H1 (cell line): ENCODE measurements around the gene TVP23B. TPM values are rescaled to one million over a fixed set of nuclear protein-coding genes. Genes with fewer than 3 reads are reported as not detected.
"Not testable (repeated sequence)": the region's sequence is repeated elsewhere in the genome, so short reads cannot be mapped to it uniquely, and the experiment has no call there.

Source experiments
- CTCF ChIA-PET: fragments of 300-600 bp; sonication (Branson Sonifier 250); formaldehyde crosslinking; loops from one replicate; lab custom pipeline; 2021; ENCODE audit not compliant: partially characterized antibody; lab: Charles Lee
- POLR2A ChIA-PET: fragments of 300-600 bp; sonication (Branson Sonifier 250); formaldehyde crosslinking; loops from one replicate; lab custom pipeline; 2021; ENCODE audit warnings: inconsistent platforms; ENCODE audit not compliant: partially characterized antibody; lab: Charles Lee
- DNase-seq, 2 experiments: peaks; one replicate each; pipeline versions ENCODE4 v3.0.0 to v3.0.0-alpha.2; 2010 to 2022; ENCODE audit warnings: low spot score in 2 of 2, low read depth in 1 of 2, mixed read lengths in 1 of 2
- FAIRE-seq: peaks from 2 replicates; lab custom pipeline; 2011; peaks lifted over from hg19 to GRCh38; lab: Jason Lieb, UNC
- H2AFZ ChIP-seq: 2 replicates; pipeline ENCODE4 v1.8.1; 2012; ENCODE audit warnings: low read length, inconsistent platforms
- H2AK5ac ChIP-seq: 2 replicates; pipeline ENCODE4 v1.6.1; 2013; ENCODE audit warnings: low read depth, low read length
- H2BK120ac ChIP-seq: replicated peaks from 2 replicates; pipeline ENCODE3; 2013; ENCODE audit warnings: low read depth, low read length, inconsistent platforms
- H2BK12ac ChIP-seq: 2 replicates; pipeline ENCODE4 v1.6.1; 2013; ENCODE audit warnings: low read depth, low read length
- H2BK15ac ChIP-seq: 2 replicates; pipeline ENCODE4 v1.6.1; 2013; ENCODE audit warnings: low read length
- H2BK20ac ChIP-seq: 2 replicates; pipeline ENCODE4 v1.6.1; 2013; ENCODE audit warnings: low read length
- H2BK5ac ChIP-seq: 2 replicates; pipeline ENCODE4 v1.6.1; 2013; ENCODE audit warnings: low read depth, low read length
- H3K14ac ChIP-seq: 2 replicates; pipeline ENCODE4 v1.6.1; 2013; ENCODE audit warnings: inconsistent platforms; ENCODE audit not compliant: insufficient read length
- H3K18ac ChIP-seq: 2 replicates; pipeline ENCODE4 v1.6.1; 2013; ENCODE audit warnings: low read length; ENCODE audit errors: extremely low read depth
- H3K23ac ChIP-seq: 2 replicates; pipeline ENCODE4 v1.6.1; 2013; ENCODE audit warnings: inconsistent platforms; ENCODE audit not compliant: insufficient read length
- H3K23me2 ChIP-seq: 2 replicates; pipeline ENCODE4 v1.6.1; 2013; ENCODE audit warnings: low read depth, low read length
- H3K27ac ChIP-seq: 2 replicates; pipeline ENCODE4 v1.6.1; 2011; ENCODE audit warnings: low read depth, low read length, inconsistent platforms
- H3K27me3 ChIP-seq, 4 experiments: replicated peaks in 1 of 4; 1 replicate in 1 of 4; 2 replicates in 3 of 4; pipeline versions ENCODE4 v1.6.1 to v1.8.1; 2011 to 2013; ENCODE audit warnings: low read length in 3 of 4, mild to moderate bottlenecking in 3 of 4, inconsistent platforms in 2 of 4, mixed read lengths in 2 of 4, moderate library complexity in 1 of 4; ENCODE audit not compliant: control insufficient read depth in 3 of 4, insufficient read depth in 3 of 4; ENCODE audit errors: extremely low read depth in 1 of 4
- H3K36me3 ChIP-seq, 4 experiments: 2 replicates each; pipeline versions ENCODE4 v1.6.1 to v1.8.1; 2011 to 2013; ENCODE audit warnings: mild to moderate bottlenecking in 4 of 4, low read length in 3 of 4, moderate library complexity in 2 of 4, control low read depth in 1 of 4, inconsistent platforms in 1 of 4; ENCODE audit not compliant: insufficient read depth in 4 of 4, control insufficient read depth in 2 of 4
- H3K4ac ChIP-seq: replicated peaks from 2 replicates; pipeline ENCODE3; 2013; ENCODE audit warnings: low read length, low read depth, mixed read lengths, inconsistent platforms; ENCODE audit not compliant: insufficient read length
- H3K4me1 ChIP-seq, 4 experiments: replicated peaks in 1 of 4; 1 replicate in 1 of 4; 2 replicates in 3 of 4; pipeline versions ENCODE4 v1.6.1 to v1.8.1; 2011 to 2013; ENCODE audit warnings: low read length in 3 of 4, inconsistent platforms in 2 of 4, mixed read lengths in 1 of 4; ENCODE audit not compliant: insufficient read depth in 4 of 4, control insufficient read depth in 3 of 4
- H3K4me2 ChIP-seq, 2 experiments: 2 replicates each; pipeline versions ENCODE4 v1.6.1 to v1.8.1; 2011 to 2013; ENCODE audit warnings: low read depth in 2 of 2, low read length in 2 of 2, control low read depth in 1 of 2, inconsistent platforms in 1 of 2, mild to moderate bottlenecking in 1 of 2; ENCODE audit not compliant: insufficient read depth in 1 of 2
- H3K4me3 ChIP-seq, 4 experiments: fragments of 200-600, 300-600 bp in 1 of 4; sonication (generic), shearing (Covaris generic), sonication (Bioruptor Twin) in 1 of 4; 2 replicates each; pipeline versions ENCODE4 v1.5.1 to v1.8.1; 2011 to 2016; ENCODE audit warnings: low read length in 4 of 4, low read depth in 3 of 4, control low read depth in 2 of 4, inconsistent platforms in 2 of 4, mild to moderate bottlenecking in 2 of 4, mixed read lengths in 1 of 4, moderate library complexity in 1 of 4; ENCODE audit not compliant: insufficient read depth in 2 of 4; ENCODE audit errors: extremely low read depth in 1 of 4
- H3K56ac ChIP-seq: replicated peaks from 2 replicates; pipeline ENCODE3; 2013; ENCODE audit warnings: low read depth, mild to moderate bottlenecking, mixed read lengths, low read length, inconsistent platforms; ENCODE audit not compliant: insufficient read length
- H3K79me1 ChIP-seq: 2 replicates; pipeline ENCODE4 v1.6.1; 2013; ENCODE audit warnings: low read depth, low read length, control low read depth
- H3K79me2 ChIP-seq, 2 experiments: 2 replicates each; pipeline versions ENCODE4 v1.6.1 to v1.8.1; 2012 to 2013; ENCODE audit warnings: low read length in 2 of 2, mild to moderate bottlenecking in 2 of 2, inconsistent platforms in 1 of 2; ENCODE audit not compliant: insufficient read depth in 2 of 2, control insufficient read depth in 1 of 2
- H3K9ac ChIP-seq, 4 experiments: replicated peaks in 1 of 4; 1 replicate in 1 of 4; 2 replicates in 3 of 4; pipeline versions ENCODE4 v1.6.1 to v1.8.1; 2011 to 2013; ENCODE audit warnings: low read depth in 3 of 4, low read length in 3 of 4, control low read depth in 2 of 4, mild to moderate bottlenecking in 2 of 4, moderate library complexity in 2 of 4, inconsistent platforms in 1 of 4; ENCODE audit errors: extremely low read depth in 1 of 4
- H3K9me3 ChIP-seq, 2 experiments: 2 replicates each; pipeline versions ENCODE4 v1.6.1 to v1.8.1; 2012 to 2013; ENCODE audit warnings: mild to moderate bottlenecking in 2 of 2, moderate library complexity in 2 of 2, control low read depth in 1 of 2, inconsistent platforms in 1 of 2, low read depth in 1 of 2, low read length in 1 of 2, mixed read lengths in 1 of 2; ENCODE audit not compliant: insufficient read depth in 2 of 2
- H4K20me1 ChIP-seq, 2 experiments: replicated peaks in 1 of 2; 2 replicates each; pipeline versions ENCODE3 to v1.8.1; 2011 to 2013; ENCODE audit warnings: inconsistent platforms in 2 of 2, low read length in 2 of 2, mild to moderate bottlenecking in 1 of 2; ENCODE audit not compliant: insufficient read depth in 2 of 2, control insufficient read depth in 1 of 2
- H4K5ac ChIP-seq: 2 replicates; pipeline ENCODE4 v1.6.1; 2013; ENCODE audit warnings: low read length, low read depth, mixed read lengths, inconsistent platforms; ENCODE audit not compliant: insufficient read length
- H4K8ac ChIP-seq: 2 replicates; pipeline ENCODE4 v1.8.0; 2013; ENCODE audit warnings: mild to moderate bottlenecking, moderate library complexity, low read length, inconsistent platforms; ENCODE audit not compliant: insufficient read depth; ENCODE audit errors: extremely low read depth
- H4K91ac ChIP-seq: replicated peaks from 2 replicates; pipeline ENCODE3; 2013; ENCODE audit warnings: low read length, mixed read lengths, inconsistent platforms; ENCODE audit not compliant: insufficient read length
- WGBS, 2 experiments: shearing (Covaris generic) in 1 of 2; methylation state at CpG; one replicate each; pipeline versions ENCODE4 v1.1.6 to v1.1.7; 2013 to 2015; ENCODE audit warnings: low lambda C conversion rate in 2 of 2, mixed read lengths in 2 of 2, inconsistent platforms in 1 of 2, low coverage in 1 of 2, missing lambda C conversion rate in 1 of 2; ENCODE audit not compliant: insufficient replicate concordance in 2 of 2, insufficient coverage in 1 of 2, insufficient read length in 1 of 2; ENCODE audit errors: extremely low coverage in 1 of 2, missing lambda C conversion rate in 1 of 2; 5-methylcytosine and 5-hydroxymethylcytosine counted together
- polyA plus RNA-seq, 7 experiments: library from polyadenylated mRNA; depleted of rRNA in 3 of 7; stranded (reverse) in 5 of 7; unstranded in 2 of 7; fragments of >200 nt in 5 of 7; fragments of 200-250 nt in 2 of 7; gene quantifications; 1 replicate in 5 of 7; 2 replicates in 1 of 7; 4 replicates in 1 of 7; pipeline versions ENCODE4 v1.2.1 to v1.2.3, GENCODE V29; 2011 to 2013; ENCODE audit warnings: missing spikeins in 2 of 7, mixed read lengths in 2 of 7
- total RNA-seq: library from RNA; stranded (reverse); fragmentation: NEBNext Ultra II Directional; extraction: Animal tissue kit (Norgen Biotek cat#: 25700); gene quantifications from 2 replicates; pipeline ENCODE4 v1.2.1, GENCODE V29; 2021

Gene TVP23B
- total and polyA plus RNA-seq, 2 of the 8 experiments (the other 6 are each of a cell fraction or from before 2014, with no cell fraction given), result 11.5 to 22.7 TPM

DNA sequence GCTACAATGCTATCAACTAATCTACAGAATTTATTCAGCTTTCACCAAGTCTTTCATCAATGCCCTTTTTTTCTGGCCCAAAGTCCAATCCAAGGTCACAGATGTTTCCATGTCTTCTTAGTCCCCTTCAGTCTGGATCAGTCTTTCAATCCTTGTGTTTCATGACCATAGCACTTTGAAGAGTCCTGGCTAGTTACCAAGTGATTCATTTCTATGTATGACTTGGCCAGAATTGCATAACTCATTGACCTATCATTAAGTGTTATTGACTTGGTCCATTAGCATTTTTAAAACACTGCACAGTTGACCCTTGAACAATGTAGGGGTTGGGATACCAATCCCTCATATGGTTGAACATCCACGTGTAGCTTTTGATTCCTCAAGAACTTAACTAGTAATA is 48.5 kb upstream of the TVP23B start:
- H3K18ac ChIP-seq, H3K27me3 ChIP-seq, POLR2A ChIA-PET, H3K56ac ChIP-seq, CTCF ChIA-PET, H2AFZ ChIP-seq, H3K9me3 ChIP-seq, DNase-seq, H4K91ac ChIP-seq, FAIRE-seq, H3K36me3 ChIP-seq, H3K79me1 ChIP-seq, H2AK5ac ChIP-seq, H2BK15ac ChIP-seq, H3K23ac ChIP-seq, H3K27ac ChIP-seq, H4K20me1 ChIP-seq, H3K9ac ChIP-seq, H3K14ac ChIP-seq, H3K4me2 ChIP-seq, H3K4ac ChIP-seq, H3K4me3 ChIP-seq, H2BK12ac ChIP-seq, H4K5ac ChIP-seq, H2BK120ac ChIP-seq, H4K8ac ChIP-seq, H2BK20ac ChIP-seq, H3K79me2 ChIP-seq, H3K4me1 ChIP-seq, H2BK5ac ChIP-seq, H3K23me2 ChIP-seq: not testable (repeated sequence)
- 81% methylated on average over 1 of the region's 1 CpG; no CpG with 5 or more reads in 1 of the 2 experiments for WGBS, 2 experiments

DNA sequence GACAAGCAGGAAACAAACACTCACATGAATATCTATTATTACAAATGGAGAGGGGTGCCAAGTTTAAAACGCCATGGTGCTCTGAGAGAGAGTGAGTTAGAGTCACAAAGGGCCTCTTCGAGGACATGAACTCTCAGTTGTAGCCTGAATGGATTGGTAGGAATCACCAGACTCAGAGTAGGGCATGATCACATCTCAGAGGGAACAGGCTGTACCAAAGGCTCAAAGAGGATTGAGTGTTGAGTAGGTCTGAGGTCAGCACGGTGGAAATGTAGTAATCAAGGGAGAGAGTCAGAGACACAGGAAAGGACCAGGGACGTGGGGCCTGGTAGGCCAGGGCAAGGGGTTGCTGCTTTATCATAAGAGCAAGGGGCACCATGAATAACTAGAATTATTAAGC is 47.6 kb upstream of the TVP23B start:
- H3K4ac ChIP-seq, H3K56ac ChIP-seq, H2BK5ac ChIP-seq, H4K91ac ChIP-seq, H3K27ac ChIP-seq, H3K14ac ChIP-seq, H2BK12ac ChIP-seq, H3K4me1 ChIP-seq, H3K18ac ChIP-seq, FAIRE-seq, H3K4me2 ChIP-seq, DNase-seq, H3K4me3 ChIP-seq, H2AK5ac ChIP-seq, H3K36me3 ChIP-seq, POLR2A ChIA-PET, H2BK20ac ChIP-seq, CTCF ChIA-PET, H3K79me2 ChIP-seq, H2BK15ac ChIP-seq, H4K8ac ChIP-seq, H3K27me3 ChIP-seq, H2BK120ac ChIP-seq, H2AFZ ChIP-seq, H3K23ac ChIP-seq, H3K79me1 ChIP-seq, H3K9ac ChIP-seq, H4K20me1 ChIP-seq, H3K23me2 ChIP-seq, H3K9me3 ChIP-seq, H4K5ac ChIP-seq: not testable (repeated sequence)
- 90% methylated on average over 4 of the region's 4 CpGs; no CpG with 5 or more reads in 1 of the 2 experiments for WGBS, 2 experiments
